GM18519 (cell line): ENCODE data around the gene RNF34.
"Not testable (repeated sequence)": the region's sequence is repeated elsewhere in the genome, so short reads cannot be mapped to it uniquely, and the experiment has no call there.

Experiments
- ATAC-seq: cut with Tn5 transposase; IDR thresholded peaks from one replicate; pipeline ENCODE4 v1.9.1; 2021; ENCODE audit warnings: mild to moderate bottlenecking, moderate library complexity; ENCODE audit not compliant: unreplicated experiment, low FRiP score

RNF34 gene, protein sequence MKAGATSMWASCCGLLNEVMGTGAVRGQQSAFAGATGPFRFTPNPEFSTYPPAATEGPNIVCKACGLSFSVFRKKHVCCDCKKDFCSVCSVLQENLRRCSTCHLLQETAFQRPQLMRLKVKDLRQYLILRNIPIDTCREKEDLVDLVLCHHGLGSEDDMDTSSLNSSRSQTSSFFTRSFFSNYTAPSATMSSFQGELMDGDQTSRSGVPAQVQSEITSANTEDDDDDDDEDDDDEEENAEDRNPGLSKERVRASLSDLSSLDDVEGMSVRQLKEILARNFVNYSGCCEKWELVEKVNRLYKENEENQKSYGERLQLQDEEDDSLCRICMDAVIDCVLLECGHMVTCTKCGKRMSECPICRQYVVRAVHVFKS

GRCh38 chr12:121399391-121400331 is at the start of gene RNF34:
Gene RNF34, plus strand, starts transcription at chr12:121400118. Its CDS starts 95 bp downstream, at chr12:121400213.
- peak; percentile 86 for ATAC-seq

DNA sequence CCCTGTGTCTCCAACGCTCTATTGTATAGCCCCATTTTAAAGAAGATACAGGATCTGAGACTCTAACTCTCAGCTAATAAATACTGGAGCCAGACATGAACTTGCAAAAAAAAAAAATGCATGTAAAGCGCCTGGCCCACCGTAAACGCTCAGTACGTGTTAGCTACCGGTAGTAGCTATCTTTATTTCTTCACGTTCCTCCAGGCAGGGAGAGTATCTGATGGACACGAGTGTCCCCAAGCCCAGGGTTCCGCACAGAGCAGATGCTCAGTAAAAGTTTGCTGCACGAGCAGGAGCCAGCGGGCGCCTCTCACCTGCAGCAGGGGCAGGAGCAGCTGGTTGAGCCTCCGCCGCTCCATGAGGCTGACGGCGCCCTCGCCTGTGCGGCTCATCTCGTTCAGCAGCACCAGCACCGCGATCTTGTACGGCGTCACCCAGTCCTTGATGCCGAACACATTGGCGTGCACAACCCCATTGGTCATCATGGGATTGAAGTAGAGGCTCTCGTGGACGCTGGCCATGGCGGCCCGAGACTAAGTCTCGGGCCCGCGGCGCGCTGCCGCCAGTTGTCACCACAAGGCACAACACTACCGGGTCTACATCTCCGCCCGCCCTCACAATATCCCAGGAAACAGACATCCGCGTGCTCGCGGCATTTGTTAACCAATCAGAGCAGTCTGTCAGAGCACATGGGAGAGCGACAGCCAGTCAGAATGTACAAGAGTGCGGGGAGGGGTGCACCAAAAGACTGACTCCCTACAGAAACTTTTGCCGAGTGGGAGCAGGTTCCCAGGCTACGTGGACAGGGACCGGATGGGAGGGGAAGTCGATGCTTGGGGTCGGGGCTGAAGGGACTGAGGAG is 47.9 kb upstream of the RNF34 start, which contains the start of gene ANAPC5:
ANAPC5 (minus strand) TSS at position 592 of the 862 bp plus-strand sequence; CDS start at position 521, 71 bp downstream.
- ATAC-seq: peak; percentile 95

DNA sequence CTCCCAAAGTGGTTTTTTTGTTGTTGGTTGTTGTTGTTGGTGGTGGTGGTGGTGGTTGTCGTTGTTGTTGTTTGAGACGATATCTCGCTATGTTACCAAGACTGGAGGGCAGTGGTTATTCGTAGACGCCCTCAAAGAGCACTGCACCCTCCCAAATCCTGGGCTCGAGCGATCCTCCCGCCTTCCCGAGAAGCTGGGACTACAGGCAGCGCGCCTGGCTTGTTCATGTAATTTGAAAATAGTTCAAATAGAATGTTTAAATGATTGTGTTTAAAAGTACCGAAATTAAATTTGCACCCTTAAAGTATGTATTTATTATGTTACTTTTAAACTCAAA is 47.3 kb upstream of the RNF34 start:
- no peak for ATAC-seq

- no peak for ATAC-seq
Observed at GRCh38 chr12:121355818-121356217, 44.1 kb upstream of the RNF34 start.

DNA sequence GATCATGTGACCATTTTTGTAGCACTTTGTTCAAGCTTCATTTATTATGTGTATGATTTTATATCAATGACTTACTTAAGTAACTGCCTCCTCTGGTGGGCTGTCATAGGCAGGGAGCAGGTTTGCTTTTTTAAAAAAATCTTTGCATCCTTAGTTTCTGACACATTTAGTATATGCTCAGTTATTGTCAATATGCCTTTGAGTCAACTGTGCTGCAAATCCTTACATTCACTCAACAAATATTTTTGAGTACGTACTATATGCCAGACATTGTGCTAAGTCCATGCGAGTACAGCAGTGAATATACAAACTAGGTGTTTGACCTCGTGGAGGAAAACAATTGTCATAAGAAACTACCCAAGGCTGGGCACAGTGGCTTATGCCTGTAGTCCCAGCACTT is 43.3 kb upstream of the RNF34 start:
- no peak for ATAC-seq

GRCh38 chr12:121357331-121357730 is 42.6 kb upstream of the RNF34 start:
- no peak for ATAC-seq

DNA sequence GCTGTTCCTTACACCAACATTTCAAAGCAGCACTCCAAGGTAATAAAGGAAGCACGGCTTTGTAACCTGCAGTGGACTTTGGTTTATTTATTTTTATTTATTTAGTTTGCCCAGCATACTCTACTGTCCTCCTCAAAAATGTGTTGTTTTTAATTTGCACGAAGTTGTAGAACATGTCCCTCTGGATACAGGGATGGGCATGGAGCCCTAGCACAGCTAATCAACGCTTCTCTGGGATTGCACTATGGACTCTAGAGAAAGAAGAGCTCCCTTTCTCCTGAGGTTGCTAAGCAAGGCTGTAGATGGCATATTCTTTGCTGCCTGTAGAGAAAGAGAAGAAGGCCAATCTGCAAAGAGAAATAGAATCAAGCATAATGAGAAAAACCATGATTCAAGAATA is 41.8 kb upstream of the RNF34 start:
- ATAC-seq: no peak

DNA sequence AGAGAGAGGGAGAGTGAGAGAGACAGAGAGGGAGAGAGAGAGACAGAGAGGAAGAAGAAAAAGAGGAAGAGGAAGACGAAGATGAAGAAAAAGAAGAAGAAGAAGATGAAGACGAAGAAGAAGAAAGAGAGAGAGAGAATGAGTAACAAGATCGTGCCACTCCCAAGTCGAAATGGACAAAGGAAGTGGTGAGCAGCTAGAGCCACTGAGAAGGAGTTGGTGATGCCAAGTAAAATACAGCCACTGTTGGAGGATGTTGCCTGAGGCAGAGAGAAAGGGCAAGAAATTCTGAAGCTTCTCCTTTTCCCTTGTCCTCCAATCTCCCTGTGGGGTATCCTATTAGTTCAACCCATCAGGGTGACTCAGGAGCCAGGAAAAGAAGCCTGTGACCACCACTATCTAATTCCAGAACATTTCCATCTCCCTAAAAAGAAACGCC is 35.2 kb upstream of the RNF34 start:
- no peak for ATAC-seq

DNA sequence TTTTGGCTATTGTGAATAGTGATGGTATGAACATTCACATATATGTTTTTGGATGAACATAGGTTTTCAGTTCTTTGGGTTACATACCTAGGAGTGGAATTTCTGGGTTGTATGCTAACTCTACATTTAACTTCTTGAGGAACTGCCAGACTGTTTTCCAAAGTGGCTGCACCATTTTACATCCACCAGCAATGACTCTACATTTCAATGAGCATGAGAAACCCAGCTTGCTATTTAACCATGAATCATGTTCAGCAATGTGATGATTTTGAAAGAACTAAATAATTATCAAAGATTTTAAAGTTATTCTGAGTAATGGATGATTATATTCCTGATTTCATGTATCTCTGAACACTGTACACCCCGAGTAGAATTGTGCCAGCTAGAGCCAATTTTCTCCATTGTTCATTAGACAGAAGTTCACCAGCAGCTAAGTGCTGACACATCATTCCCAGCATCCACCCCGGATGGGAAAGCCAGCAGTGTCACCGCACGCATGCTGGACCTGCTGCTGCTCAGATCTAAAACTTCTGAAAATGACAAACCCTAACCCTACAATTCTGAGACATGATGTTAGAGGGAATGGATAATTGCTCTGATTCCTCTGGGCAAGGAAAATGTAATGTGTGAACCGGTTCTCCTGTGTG is 34.4 kb upstream of the RNF34 start:
- ATAC-seq: no peak

DNA sequence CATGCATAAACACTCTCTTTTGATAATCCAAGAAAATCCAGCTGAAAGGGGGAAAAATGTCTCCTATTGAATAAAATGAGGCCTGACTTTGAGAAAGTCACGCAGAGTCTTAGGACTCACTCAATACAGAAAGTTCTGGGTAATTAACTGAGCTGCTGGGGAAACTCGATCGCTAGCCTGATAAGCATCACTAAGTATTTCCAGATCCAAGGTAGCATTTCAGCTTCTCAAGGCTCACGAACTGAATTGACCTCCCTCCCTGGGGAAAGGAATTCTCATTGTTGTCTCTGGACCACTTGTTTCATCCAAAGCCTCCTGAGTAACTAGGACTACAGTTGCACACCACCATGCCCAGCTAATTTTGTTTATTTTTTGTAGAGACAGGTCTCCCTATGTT is 33.9 kb upstream of the RNF34 start:
- ATAC-seq: no peak

DNA sequence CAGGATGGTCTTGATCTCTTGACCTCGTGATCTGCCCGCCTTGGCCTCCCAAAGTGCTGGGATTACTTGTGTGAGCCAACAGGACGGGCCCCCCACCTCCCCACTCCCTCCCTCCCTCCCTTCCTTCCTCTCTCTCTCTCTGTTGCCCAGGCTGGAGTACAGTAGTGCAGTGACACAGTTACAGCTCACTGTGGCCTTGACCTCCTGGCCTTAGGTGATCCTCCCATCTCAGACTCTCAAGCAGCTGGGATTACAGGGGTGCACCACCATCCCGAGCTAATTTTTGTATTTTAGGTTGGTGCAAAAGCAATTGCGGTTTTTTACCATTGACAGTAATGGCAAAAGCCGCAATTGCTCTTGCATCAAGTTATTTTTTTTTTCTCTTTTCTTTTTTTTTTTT is 28.5 kb upstream of the RNF34 start:
- ATAC-seq: no peak

GRCh38 chr12:121373755-121374154 is 26.2 kb upstream of the RNF34 start:
- ATAC-seq: no peak

GRCh38 chr12:121374336-121374735 is 25.6 kb upstream of the RNF34 start:
- ATAC-seq: not testable (repeated sequence)

GRCh38 chr12:121374945-121375584 is 24.9 kb upstream of the RNF34 start:
- ATAC-seq: not testable (repeated sequence)

DNA sequence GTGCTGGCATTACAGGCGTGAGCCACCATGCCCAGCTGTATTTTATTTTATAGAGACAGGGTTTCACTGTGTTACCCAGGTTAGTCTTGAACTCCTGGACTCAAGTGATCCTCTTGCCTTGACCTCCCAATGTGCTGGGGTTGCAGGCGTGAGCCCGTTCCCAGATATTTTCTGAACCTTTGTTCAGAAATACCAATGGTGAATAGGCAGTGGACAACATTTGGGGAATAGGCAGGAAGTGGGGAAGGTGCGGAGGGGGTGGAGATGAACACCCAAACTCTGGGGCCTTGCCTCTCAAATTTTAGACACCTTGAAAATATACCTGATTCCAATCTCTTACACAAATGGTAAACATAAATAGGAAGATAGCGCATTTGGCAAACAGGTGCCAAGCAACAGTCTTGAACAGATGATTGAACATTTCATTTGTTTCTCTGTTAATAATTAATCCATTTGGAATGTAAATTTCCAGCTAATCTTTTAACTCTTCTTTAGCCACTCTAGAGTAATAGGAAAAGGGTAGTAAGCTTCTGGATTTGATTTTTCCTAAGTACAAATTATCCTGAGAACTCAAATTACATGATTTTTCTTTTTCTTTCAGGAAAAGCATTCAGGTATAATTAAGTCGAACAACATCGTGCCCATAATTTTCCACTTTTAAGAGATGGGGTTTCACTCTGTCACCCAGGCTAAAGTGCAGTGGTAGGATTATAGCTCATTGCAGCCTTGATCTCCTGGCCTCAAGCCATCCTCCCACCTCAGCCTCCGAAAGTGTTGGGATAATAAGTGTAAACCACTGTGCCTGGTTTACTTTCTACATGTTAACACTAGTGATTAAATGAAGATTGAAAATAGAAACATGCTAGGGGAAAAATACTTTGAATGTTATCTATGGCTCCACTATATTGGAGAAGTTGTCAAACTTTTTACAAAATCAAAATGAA is 22.9 kb upstream of the RNF34 start:
- ATAC-seq: no peak

GRCh38 chr12:121378736-121379135 is 21.2 kb upstream of the RNF34 start:
- ATAC-seq: no peak

DNA sequence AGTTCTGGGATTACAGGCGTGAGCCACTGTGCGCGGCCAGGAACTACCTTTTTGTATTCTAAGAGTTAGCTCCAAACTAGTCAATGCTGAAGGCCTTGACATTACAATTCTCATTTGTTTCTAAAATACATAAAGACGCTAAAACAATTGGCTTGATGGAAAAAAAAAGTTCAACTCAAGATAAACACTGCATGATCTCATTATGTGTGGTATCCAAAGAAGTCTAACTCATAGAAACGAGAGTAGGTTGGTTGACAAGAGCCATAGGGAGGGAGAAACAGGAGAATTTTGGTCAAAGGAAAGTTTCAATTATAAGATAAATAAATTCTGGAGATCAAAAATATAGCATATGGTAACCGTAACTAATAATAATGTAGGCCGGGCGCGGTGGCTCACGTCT is 20.0 kb upstream of the RNF34 start:
- no peak for ATAC-seq

DNA sequence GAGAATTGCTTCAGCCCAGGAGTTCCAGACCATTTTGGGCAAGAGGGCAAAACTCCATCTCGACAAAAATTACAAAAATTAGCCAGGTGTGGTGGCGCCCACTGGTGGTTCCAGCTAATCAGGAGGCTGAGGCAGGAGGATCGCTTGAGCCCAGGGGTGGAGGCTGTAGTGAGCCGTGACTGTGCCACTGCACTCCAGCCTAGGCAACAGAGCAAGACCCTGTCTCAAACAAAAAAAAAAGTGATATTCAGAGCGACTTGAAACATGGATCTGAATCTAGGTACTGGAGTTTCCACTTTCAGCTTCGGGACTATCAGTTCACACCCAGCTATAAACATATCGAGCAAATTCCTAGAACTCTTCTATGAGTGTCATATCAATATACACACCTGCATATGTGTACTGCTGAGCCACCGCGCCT is 16.3 kb upstream of the RNF34 start:
- no peak for ATAC-seq
